ES-I3 (cell line): ENCODE data around the gene PDS5B.
A peak's percentile ranks its signal among the peaks of the same experiment; 100 is the strongest.

Source experiments
- H3K36me3 ChIP-seq: 2 replicates; pipeline ENCODE4 v1.6.1; 2013; ENCODE audit warnings: mild to moderate bottlenecking, low read length, control low read depth, moderate library complexity; ENCODE audit not compliant: insufficient read depth
- H3K4me1 ChIP-seq: 2 replicates; pipeline ENCODE4 v1.6.1; 2013; ENCODE audit warnings: mild to moderate bottlenecking, control low read depth, low read length; ENCODE audit not compliant: insufficient read depth
- H3K9ac ChIP-seq: 2 replicates; pipeline ENCODE4 v1.6.1; 2013; ENCODE audit warnings: low read depth, mild to moderate bottlenecking, low read length, moderate library complexity
- H3K9me3 ChIP-seq: 2 replicates; pipeline ENCODE4 v1.6.1; 2013; ENCODE audit warnings: mild to moderate bottlenecking, low read length, moderate library complexity; ENCODE audit not compliant: control insufficient read depth, insufficient read depth

Gene PDS5B

DNA sequence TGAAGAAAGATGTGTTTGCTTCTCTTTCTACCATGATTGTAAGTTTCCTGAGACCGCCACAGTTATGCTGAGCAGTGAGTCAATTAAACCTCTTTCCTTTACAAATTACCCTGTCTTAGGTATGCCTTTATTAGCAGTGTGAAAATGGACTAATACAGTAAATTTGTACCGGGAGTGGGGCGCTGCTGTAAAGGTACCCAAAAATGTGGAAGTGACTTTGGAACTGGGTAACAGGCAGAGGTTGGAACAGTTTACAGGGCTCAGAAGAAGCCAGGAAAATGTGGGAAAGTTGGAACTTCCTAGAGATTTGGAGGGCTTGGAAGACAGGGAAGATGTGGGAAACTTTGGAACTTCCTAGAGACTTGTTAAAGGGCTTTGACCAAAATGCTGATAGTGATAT lies 9.2 kb upstream of the PDS5B start:
- Histone ChIP-seq H3K36me3 (no peaks in the 10 kb centered on the region; the same call in 1 of the 2 replicates), H3K9ac (no peak overlapping the region), H3K4me1 (no peaks in the 10 kb centered on the region), H3K9me3 (peaks cover 12% of the 10 kb centered on the region; the same call in 1 of the 2 replicates)

DNA sequence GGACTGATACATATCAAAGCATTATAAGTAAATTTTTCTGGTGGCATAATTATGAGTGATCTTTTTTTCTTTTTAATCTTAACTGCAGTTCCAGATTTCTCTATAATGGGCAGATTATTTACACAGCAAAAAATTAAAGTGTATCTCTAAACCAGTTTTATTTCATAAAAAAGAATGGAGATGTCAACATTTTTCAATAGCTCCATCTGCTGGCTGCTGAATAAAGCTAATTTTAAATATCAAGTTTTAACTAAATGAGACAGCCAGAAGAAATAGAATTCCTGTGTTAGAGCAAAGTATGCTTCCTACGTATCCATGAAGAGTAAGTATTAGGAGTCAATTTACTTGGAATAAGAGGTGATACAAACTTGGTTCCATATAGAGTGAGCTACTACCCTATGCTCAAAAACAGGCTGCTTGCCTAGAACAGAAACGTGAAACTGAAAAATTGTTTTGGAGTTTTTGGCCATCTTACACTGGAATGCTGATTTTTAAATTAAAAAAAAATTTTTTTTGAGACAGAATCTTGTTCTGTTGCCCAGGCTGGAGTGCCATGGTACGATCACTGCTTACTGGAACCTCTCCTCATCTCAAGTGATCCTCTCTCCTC lies 5.0 kb upstream of the PDS5B start:
- Histone ChIP-seq H3K4me1 (no peaks in the 10 kb centered on the region), H3K36me3 (no peaks in the 10 kb centered on the region; the same call in 1 of the 2 replicates), H3K9ac (no peak overlapping the region), H3K9me3 (peaks cover 12% of the 10 kb centered on the region; the same call in 1 of the 2 replicates)

DNA sequence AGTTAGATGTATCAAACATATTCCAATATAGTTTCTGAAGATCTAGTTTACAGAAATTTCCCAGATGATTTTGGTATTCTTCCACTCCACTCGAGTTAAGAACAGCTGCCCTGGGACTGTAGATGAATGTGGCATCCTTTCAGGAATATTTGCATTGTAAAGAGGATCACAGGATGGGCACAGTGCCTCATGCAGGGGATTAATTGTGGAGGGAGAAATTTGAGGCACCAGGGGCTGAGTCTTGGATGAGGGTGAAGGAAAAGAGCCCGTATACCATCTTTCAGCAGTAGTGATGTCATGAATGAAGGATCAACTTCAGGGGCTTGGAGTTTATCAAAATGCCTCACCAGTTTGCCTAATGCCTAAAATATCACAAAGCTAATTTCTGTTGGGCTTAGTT lies 4.0 kb upstream of the PDS5B start:
- Histone ChIP-seq H3K9ac (no peak overlapping the region), H3K36me3 (no peaks in the 10 kb centered on the region; the same call in 1 of the 2 replicates), H3K4me1 (no peaks in the 10 kb centered on the region), H3K9me3 (peaks cover 11% of the 10 kb centered on the region; the same call in 1 of the 2 replicates)

DNA sequence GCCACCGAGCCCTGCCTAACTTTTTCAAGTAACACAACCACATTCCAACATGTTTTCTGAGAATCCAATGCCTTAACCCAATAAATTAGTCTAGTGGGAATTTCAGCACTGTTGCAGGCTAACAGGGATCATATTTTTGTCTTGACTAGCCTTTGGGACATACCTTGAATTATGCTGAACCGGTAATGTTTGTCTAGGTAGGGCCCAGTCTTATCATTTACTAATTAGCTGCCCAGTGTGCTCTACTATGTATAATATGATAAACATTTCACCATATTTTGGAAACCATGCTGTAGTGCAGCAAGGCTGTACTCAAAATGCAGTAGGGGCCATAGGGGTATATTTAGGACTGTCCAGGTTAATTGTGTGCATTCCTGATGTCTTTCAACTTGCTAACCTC lies 3.3 kb upstream of the PDS5B start:
- H3K9me3 ChIP-seq: peaks cover 6% of the 10 kb centered on the region; the same call in 1 of the 2 replicates
- no peak overlapping the region for H3K9ac ChIP-seq
- no peaks in the 10 kb centered on the region for H3K36me3 ChIP-seq
- H3K4me1 ChIP-seq: no peaks in the 10 kb centered on the region

DNA sequence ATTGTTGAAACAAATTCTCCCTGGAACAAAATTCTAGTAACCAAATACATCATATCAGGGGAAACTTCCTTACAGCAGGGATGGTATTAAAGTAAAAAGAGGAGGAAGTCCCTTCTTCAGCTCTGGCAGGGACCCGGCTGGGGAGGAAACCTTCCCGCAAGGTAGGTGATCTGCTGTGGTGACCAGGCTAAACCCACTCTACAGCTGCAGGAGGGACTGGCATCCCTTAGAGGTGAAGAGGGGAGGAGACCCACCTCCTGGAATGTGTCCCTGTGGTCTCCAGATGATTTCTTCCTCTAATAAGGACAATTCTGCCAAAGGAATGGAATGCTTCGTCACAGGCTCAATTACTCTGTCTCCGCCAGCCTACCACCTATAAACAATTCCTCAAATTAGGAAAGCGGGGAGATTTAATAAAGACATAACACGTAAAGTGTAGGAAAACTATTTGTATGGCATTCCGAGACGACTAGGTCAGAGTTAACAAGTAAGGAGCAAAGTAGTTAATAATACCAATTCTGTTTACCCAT lies 637 bp upstream of the PDS5B start:
- peak overlapping the region; percentile 79; the same call in 1 of the 2 replicates for H3K9ac ChIP-seq
- H3K9me3 ChIP-seq: no peaks in the 10 kb centered on the region
- peaks cover 15% of the 10 kb centered on the region for H3K4me1 ChIP-seq
- H3K36me3 ChIP-seq: no peaks in the 10 kb centered on the region

DNA sequence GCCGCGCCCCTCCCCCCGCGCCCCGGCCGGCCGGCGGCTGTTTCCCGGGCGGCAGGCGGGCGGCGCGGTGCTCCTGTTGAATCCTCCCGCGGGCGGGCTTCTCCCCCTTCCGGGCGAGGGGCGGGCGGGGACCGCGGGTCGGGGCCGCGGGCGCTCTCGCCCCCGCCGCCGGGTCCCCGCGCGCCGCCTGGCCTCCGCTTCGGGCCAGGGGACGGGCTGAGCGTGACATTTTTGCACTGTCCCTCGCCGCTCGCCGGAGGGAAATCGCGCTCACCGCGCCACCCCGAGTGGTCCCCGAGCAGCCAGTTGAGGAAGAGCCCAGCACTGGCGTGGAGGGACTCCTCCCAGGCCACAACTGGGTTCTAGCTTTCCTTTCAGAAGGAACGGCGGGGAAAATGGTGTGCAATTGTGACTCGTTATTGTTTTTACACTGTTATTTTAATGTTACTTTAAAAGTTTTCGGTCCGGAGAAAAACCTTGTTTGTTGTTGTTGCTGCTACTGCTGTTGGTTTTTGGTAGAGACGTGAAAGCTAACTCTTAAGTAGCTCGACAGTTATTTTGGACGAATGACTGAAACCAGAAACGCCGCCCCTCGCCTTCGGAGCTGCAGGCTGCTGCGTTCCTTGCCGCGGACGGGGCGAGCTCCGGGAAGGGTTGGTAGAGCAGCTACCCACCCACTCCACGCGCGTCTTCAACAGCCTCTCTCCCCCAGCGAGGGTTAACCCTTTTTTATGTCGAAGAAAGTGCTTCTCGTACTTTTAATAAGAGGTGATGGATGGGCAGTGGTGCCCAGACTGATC lies 959 bp downstream of the PDS5B start:
- no peaks in the 10 kb centered on the region for H3K9me3 ChIP-seq
- H3K36me3 ChIP-seq: no peaks in the 10 kb centered on the region
- peaks cover 15% of the 10 kb centered on the region for H3K4me1 ChIP-seq
- H3K9ac ChIP-seq: peak overlapping the region; percentile 97

DNA sequence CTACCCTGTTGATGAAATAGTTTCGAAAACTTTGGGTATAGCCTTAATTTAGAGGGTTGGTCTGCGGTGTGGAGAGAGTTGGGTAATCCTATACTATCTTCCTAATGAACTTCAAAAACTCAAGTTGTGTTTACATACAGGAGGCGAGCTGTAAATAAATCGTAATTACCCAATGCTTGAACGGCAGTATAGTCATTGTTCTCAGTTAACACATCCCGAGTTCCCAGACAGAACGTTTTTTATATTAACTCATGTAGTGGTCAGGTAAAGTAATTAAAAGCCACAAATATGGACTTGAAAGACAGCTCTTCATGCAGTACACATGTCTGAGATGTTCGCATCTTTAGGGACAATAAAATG lies 1.5 kb downstream of the PDS5B start:
- peak overlapping the region; percentile 97 for H3K9ac ChIP-seq
- H3K9me3 ChIP-seq: no peaks in the 10 kb centered on the region
- peaks cover 15% of the 10 kb centered on the region for H3K4me1 ChIP-seq
- H3K36me3 ChIP-seq: no peaks in the 10 kb centered on the region

DNA sequence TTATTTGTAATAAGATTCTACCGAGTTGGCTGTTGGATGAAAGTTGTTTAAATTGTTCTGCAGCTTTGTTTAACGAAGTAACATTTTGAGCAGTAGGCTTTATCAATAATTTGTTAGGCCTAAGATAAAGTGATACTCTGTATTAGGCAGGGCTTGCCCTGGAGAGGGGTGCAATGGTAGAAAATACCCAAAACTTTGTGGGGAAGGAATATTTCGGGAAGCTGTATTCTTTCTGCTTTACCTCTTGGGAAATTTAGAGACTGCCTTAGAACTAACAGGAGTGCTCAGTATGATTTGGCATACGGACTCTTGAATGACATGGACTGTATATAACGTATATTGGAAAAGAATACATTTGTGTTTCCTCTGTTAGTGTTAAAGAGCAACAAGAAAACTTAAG lies 2.5 kb downstream of the PDS5B start:
- Histone ChIP-seq H3K4me1 (peaks cover 15% of the 10 kb centered on the region), H3K9me3 (no peaks in the 10 kb centered on the region), H3K9ac (no peak overlapping the region), H3K36me3 (no peaks in the 10 kb centered on the region)

DNA sequence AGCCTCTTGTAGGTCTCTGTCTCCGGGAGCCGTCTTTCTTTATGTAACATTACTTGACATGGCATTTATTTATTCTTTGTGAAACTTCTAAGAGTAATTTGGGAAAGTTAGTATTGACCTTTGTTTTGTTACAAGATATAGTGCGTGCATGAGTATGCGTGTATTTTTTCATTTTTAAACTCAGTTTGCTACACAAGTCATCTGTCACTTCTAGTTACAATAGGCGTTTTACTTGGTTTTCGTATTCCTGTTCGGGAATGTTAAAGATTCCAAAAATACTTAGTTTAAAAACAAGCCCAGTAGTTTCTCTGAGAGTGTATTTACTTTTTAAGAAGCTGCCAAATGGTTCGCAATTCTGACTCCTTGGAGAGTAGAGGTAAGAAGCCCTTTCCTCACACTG lies 3.2 kb downstream of the PDS5B start:
- H3K4me1 ChIP-seq: peaks cover 15% of the 10 kb centered on the region
- H3K9me3 ChIP-seq: no peaks in the 10 kb centered on the region
- no peak overlapping the region for H3K9ac ChIP-seq
- no peaks in the 10 kb centered on the region for H3K36me3 ChIP-seq

DNA sequence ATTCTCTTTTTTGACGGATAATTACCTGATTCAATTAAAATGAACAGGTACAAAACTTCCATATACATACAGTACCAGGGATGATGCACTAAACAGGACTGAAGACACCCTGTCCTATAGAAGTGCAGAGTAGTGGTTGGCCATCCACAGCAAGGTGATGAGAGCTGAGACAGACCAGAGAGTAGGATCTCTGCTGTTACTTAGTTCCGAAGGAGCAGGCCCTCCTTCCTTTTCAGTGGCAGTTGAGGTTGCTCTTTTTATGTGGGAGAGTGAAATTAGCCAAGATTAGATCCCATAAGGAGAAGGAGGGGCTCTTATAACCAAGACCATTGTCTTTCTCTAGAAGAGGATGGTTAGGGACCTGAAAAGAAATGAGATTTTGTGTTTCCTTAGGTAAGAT lies 4.0 kb downstream of the PDS5B start:
- no peaks in the 10 kb centered on the region for H3K36me3 ChIP-seq
- H3K9me3 ChIP-seq: no peaks in the 10 kb centered on the region
- peaks cover 15% of the 10 kb centered on the region for H3K4me1 ChIP-seq
- no peak overlapping the region for H3K9ac ChIP-seq

DNA sequence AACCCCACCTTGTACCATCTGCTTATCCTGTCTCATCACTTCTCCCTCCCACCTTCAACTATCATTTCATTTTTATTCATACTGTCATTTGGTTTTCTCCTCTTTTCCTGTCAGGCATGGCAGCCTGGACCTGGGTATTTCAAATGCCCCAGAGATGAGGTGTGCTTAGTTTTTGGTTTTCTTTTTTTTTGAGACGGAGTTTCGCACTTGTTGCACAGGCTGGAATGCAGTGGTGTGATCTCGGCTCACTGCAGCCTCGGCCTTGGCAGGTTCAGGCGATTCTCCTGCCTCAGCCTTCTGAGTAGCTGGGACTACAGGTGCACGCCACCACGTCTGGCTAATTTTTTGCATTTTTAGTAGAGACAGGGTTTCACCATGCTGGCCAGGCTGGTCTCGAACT lies 5.8 kb downstream of the PDS5B start:
- Histone ChIP-seq H3K4me1 (peaks cover 15% of the 10 kb centered on the region), H3K9ac (no peak overlapping the region), H3K36me3 (no peaks in the 10 kb centered on the region), H3K9me3 (no peaks in the 10 kb centered on the region)

DNA sequence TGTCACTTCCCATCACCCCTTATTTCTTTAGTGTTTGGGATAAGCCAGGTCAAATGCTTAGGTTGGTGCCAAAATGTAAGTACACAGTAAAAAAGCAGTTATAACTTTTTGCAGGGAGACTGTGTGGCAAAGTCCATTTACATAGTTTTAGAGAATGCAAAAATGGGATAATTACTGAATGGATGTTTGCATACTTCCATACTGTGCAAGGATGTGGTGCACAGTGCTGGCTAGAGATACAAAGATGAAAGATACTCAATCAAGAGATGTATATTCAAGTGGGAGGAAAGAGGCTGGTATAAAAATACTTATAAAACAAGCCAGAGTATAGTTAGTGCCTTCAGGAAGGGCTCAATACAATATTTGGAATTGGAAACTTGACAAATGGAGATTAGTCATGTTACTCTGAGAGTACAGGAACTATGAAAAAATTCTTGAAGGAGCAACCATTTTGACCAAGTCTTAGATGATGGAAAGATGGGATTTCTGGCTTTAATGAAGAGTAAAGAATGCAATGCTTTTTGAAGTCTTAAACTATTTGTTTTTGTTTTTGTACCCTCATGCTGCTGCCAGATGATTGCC lies 8.0 kb downstream of the PDS5B start:
- H3K9me3 ChIP-seq: no peaks in the 10 kb centered on the region
- H3K4me1 ChIP-seq: 0 out of 2 replicates have a peak, but pooled peaks cover 6% of the 10 kb centered on the region
- H3K36me3 ChIP-seq: no peaks in the 10 kb centered on the region
- H3K9ac ChIP-seq: no peak overlapping the region

DNA sequence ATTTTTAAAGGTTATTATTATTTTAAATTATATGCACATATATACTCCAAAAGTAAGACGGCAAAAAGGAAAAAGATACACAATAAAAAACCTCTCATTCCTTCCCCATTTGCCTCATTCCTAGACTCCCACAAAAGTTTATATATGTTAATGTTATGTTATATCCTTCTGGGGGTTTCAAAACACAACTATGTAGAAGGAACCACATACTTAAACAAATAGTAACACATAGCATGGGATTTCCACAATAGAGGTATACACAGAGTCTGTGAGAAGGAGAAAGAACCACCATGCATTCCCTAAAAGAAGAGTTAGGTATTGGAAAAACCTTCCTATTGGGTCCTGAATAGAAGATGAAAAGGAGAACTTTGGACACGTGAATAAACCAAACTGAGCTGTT lies 9.1 kb downstream of the PDS5B start:
- Histone ChIP-seq H3K9me3 (no peaks in the 10 kb centered on the region), H3K9ac (no peak overlapping the region), H3K36me3 (no peaks in the 10 kb centered on the region), H3K4me1 (0 out of 2 replicates have a peak, but pooled peaks cover 1% of the 10 kb centered on the region)

DNA sequence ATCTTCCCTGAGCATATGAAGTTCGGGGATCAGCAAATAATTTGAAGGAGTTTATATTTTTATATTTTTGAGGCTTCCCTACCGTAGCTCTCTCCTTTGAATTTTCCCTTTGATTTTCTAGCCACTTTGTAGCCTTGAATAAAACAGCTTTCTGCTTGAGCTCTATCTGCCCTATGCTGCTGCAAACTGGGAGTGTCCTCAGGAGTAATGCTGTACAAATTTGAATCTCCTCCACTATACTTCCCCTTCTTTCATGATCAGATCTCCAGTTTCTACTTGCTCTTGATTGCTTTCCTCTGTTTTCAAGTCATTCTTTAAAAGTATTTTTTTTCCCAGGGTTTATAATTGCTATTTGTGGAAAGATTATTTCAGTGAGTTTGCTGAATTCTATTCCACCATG lies 14.6 kb downstream of the PDS5B start:
- Histone ChIP-seq H3K9me3 (no peaks in the 10 kb centered on the region), H3K36me3 (no peaks in the 10 kb centered on the region), H3K9ac (no peak overlapping the region), H3K4me1 (no peaks in the 10 kb centered on the region)
